ENCODE data around the gene GOLGA6L2.

- TF ChIP-seq, protein P1, sequence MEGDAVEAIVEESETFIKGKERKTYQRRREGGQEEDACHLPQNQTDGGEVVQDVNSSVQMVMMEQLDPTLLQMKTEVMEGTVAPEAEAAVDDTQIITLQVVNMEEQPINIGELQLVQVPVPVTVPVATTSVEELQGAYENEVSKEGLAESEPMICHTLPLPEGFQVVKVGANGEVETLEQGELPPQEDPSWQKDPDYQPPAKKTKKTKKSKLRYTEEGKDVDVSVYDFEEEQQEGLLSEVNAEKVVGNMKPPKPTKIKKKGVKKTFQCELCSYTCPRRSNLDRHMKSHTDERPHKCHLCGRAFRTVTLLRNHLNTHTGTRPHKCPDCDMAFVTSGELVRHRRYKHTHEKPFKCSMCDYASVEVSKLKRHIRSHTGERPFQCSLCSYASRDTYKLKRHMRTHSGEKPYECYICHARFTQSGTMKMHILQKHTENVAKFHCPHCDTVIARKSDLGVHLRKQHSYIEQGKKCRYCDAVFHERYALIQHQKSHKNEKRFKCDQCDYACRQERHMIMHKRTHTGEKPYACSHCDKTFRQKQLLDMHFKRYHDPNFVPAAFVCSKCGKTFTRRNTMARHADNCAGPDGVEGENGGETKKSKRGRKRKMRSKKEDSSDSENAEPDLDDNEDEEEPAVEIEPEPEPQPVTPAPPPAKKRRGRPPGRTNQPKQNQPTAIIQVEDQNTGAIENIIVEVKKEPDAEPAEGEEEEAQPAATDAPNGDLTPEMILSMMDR (IDR thresholded peaks at IDR 0.05; ENCODE audit: low read depth, low read length, missing input control), result no peak
- TF ChIP-seq EGR1 (IDR thresholded peaks at IDR 0.05; ENCODE audit: low read depth in 2 of 2), result no peak
- TF ChIP-seq MAX (IDR thresholded peaks at IDR 0.05), result no peak
- TF ChIP-seq YY1 (IDR thresholded peaks at IDR 0.05), result no peak
- no peak for TF ChIP-seq GABPA (IDR thresholded peaks at IDR 0.05 in 1 of 2, conservative IDR thresholded peaks at IDR 0.05 in 1 of 2)
- TF ChIP-seq FOXA1 (IDR thresholded peaks at IDR 0.05), result no peak
- no peak for TF ChIP-seq RAD21 (IDR thresholded peaks at IDR 0.05)
- TF ChIP-seq RXRA (IDR thresholded peaks at IDR 0.05), result no peak
- TF ChIP-seq, protein P2, sequence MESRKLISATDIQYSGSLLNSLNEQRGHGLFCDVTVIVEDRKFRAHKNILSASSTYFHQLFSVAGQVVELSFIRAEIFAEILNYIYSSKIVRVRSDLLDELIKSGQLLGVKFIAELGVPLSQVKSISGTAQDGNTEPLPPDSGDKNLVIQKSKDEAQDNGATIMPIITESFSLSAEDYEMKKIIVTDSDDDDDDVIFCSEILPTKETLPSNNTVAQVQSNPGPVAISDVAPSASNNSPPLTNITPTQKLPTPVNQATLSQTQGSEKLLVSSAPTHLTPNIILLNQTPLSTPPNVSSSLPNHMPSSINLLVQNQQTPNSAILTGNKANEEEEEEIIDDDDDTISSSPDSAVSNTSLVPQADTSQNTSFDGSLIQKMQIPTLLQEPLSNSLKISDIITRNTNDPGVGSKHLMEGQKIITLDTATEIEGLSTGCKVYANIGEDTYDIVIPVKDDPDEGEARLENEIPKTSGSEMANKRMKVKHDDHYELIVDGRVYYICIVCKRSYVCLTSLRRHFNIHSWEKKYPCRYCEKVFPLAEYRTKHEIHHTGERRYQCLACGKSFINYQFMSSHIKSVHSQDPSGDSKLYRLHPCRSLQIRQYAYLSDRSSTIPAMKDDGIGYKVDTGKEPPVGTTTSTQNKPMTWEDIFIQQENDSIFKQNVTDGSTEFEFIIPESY (IDR thresholded peaks at IDR 0.05), result no peak
- TF ChIP-seq REST (IDR thresholded peaks at IDR 0.05), result no peak
- no peak for TF ChIP-seq TAF1 (conservative IDR thresholded peaks at IDR 0.05)
- no peak for TF ChIP-seq JUND (IDR thresholded peaks at IDR 0.05)
- no peak for TF ChIP-seq SP1 (IDR thresholded peaks at IDR 0.05)
- TF ChIP-seq FOXA2 (IDR thresholded peaks at IDR 0.05), result no peak
These were observed 51.9 kb downstream of the GOLGA6L2 start for GRCh38 chr15:23395030-23395692.

Data from liver (tissue), 3 donors.